ENCODE results near the gene AMH. TPM values are rescaled to one million over a fixed set of nuclear protein-coding genes. Genes with fewer than 3 reads are reported as not detected.

The AMH gene
- total and polyA plus RNA-seq, 2 of the 13 experiments (the other 11 are each of a cell fraction or from before 2014, with no cell fraction given), result 0.03 to 0.18 TPM

- TF ChIP-seq NAIF1 (CRISPR knock-in tag; IDR thresholded peaks at IDR 0.05; ENCODE audit: borderline replicate concordance) (peak; percentile 13; the same call in 1 of the 2 replicates), BRCA1 (CRISPR knock-in tag; IDR thresholded peaks at IDR 0.05) (no peak), SOX13 (IDR thresholded peaks at IDR 0.05) (no peak), SOX13 (CRISPR knock-in tag; conservative IDR thresholded peaks at IDR 0.05 in 1 of 2, IDR thresholded peaks at IDR 0.05 in 1 of 2) (peak in 1 of 2 experiments; percentile 69; a peak in 2 of 4 replicates), ZBTB4 (CRISPR knock-in tag; IDR thresholded peaks at IDR 0.05; ENCODE audit: borderline replicate concordance) (0 out of 2 replicates have a peak, but pooled peaks have one; percentile 25), HNRNPLL (IDR thresholded peaks at IDR 0.05; ENCODE audit: low read depth, low read length, poor library complexity, severe bottlenecking) (peak; percentile 6), PRMT3 (CRISPR knock-in tag; IDR thresholded peaks at IDR 0.05; ENCODE audit: borderline replicate concordance, low read depth) (0 out of 2 replicates have a peak, but pooled peaks have one; percentile 1), ZNF333 (CRISPR knock-in tag; IDR thresholded peaks at IDR 0.05; ENCODE audit: borderline replicate concordance) (0 out of 2 replicates have a peak, but pooled peaks have one; percentile 3), ZNF354B (CRISPR knock-in tag; IDR thresholded peaks at IDR 0.05) (peak; percentile 6; the same call in 1 of the 2 replicates), TRIM24 (CRISPR knock-in tag; IDR thresholded peaks at IDR 0.05) (0 out of 2 replicates have a peak, but pooled peaks have one; percentile 32)
These were observed 11.9 kb upstream of the AMH start (continued) for GRCh38 chr19:2237051-2237868.

Measured in HepG2 (cell line).